Measurements from ENCODE around the gene SMARCA4. TPM values are rescaled to one million over a fixed set of nuclear protein-coding genes. Genes with fewer than 3 reads are reported as not detected.

Gene SMARCA4
- total RNA-seq, 4 donors from 2014 or later: 78.4 to 115 (median 81.7) TPM

DNA sequence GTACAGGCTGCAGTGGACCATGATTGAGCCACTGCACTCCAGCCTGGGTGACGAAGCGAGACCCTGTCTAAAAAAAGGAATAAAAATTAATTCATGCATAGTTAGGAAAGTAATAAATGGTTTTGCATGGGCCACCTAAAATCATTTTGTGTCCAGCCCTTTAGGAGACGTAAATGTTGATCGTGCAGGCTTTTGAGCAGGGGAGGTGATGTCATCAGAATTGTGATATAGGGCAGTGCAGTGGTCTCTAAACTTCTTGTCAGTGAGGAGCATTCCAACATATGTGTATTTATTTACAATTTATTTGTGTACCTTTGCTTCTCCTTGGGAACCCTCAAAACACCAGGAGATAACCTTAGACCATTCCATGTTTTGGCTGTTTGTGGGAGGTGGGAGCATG lies 3.0 kb downstream of the SMARCA4 start:
- no peak overlapping the region for H3K4me3 ChIP-seq (ENCODE audit: low read depth, poor library complexity, severe bottlenecking)
- DNase-seq (ENCODE audit: low spot score in 2 of 2): no peak
- no peak for TF ChIP-seq POLR2A (IDR thresholded peaks at IDR 0.05)
- TF ChIP-seq, protein P1, sequence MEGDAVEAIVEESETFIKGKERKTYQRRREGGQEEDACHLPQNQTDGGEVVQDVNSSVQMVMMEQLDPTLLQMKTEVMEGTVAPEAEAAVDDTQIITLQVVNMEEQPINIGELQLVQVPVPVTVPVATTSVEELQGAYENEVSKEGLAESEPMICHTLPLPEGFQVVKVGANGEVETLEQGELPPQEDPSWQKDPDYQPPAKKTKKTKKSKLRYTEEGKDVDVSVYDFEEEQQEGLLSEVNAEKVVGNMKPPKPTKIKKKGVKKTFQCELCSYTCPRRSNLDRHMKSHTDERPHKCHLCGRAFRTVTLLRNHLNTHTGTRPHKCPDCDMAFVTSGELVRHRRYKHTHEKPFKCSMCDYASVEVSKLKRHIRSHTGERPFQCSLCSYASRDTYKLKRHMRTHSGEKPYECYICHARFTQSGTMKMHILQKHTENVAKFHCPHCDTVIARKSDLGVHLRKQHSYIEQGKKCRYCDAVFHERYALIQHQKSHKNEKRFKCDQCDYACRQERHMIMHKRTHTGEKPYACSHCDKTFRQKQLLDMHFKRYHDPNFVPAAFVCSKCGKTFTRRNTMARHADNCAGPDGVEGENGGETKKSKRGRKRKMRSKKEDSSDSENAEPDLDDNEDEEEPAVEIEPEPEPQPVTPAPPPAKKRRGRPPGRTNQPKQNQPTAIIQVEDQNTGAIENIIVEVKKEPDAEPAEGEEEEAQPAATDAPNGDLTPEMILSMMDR (IDR thresholded peaks at IDR 0.05): no peak
- WGBS, 2 donors: 76 to 85% methylated on average over 4 of the region's 4 CpGs
- intact Hi-C loops (cut with DNase I; ENCODE audit: low total_unique reads): no loop called here

DNA sequence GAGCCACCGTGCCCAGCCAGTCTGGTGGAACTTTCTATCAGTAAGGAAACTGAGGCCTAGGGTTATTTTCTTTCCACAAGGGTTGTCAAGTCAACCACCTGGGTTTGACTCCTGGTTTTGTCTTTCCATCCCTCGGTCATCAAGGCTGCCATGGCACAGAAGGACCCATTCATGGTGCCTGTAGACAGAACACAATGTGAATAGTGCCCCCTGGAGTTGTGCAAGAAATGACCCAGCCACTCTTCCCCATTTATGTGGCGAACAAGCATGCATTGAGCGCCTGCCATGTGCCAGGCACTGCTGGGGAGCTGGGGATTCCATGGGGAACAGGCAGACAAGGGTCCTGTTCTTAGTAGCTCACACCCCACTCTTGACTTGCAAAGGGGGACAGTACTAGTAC lies 4.1 kb downstream of the SMARCA4 start:
- intact Hi-C loops (cut with DNase I; ENCODE audit: low total_unique reads): no loop called here
- no peak for TF ChIP-seq POLR2A (IDR thresholded peaks at IDR 0.05)
- TF ChIP-seq, protein P1 (IDR thresholded peaks at IDR 0.05): no peak
- WGBS, 2 donors: 92 to 98% methylated on average over 4 of the region's 4 CpGs
- H3K4me3 ChIP-seq (ENCODE audit: low read depth, poor library complexity, severe bottlenecking): no peak overlapping the region
- no peak for DNase-seq (ENCODE audit: low spot score in 2 of 2)

DNA sequence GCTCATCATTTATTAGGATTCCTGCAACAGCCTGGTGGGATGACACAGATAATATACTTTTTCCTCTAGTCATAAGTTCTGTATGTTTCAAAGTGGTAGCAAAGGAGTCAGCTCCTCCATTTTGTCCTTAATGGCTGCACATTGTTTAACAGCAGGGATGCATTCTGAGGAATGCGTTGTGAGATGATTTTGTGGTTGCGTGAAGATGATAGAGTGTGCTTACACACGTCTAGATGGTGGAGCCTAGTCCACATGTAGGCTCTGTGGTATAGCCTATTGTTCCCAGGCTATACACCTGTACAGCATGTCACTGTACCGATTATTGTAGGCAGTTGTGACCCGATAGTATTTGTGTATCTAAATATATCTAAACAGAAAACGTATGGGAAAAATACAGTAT lies 4.6 kb downstream of the SMARCA4 start:
- DNase-seq (ENCODE audit: low spot score in 2 of 2): no peak
- H3K4me3 ChIP-seq (ENCODE audit: low read depth, poor library complexity, severe bottlenecking): no peak overlapping the region
- WGBS, 2 donors: 81 to 82% methylated on average over 6 of the region's 6 CpGs
- intact Hi-C loops (cut with DNase I; ENCODE audit: low total_unique reads): no loop called here
- no peak for TF ChIP-seq POLR2A (IDR thresholded peaks at IDR 0.05)
- TF ChIP-seq, protein P1 (IDR thresholded peaks at IDR 0.05): no peak

DNA sequence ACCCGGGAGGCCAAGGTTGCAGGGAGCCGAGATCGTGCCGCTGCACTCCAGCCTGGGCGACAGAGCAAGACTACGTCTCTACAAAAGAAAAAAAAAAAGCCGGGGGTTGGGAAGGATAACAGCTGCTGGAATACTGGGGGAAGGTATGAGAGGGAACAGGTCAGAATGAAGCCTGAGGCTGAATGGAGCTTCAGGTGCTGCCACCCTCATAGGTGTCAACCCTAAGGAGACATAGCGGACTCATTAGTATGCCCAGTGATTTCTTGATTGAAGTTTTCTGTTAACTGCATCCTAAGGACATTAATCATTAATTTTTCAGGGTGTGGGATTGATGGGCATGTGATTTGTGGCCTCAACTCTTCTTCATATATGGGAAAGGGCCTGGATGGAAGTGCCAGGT lies 6.0 kb downstream of the SMARCA4 start:
- TF ChIP-seq, protein P1 (IDR thresholded peaks at IDR 0.05): no peak
- TF ChIP-seq POLR2A (IDR thresholded peaks at IDR 0.05): no peak
- DNase-seq (ENCODE audit: low spot score in 2 of 2): no peak
- intact Hi-C loops (cut with DNase I; ENCODE audit: low total_unique reads): no loop called here
- WGBS, 2 donors: 88 to 89% methylated on average over 8 of the region's 8 CpGs
- H3K4me3 ChIP-seq (ENCODE audit: low read depth, poor library complexity, severe bottlenecking): no peak overlapping the region

DNA sequence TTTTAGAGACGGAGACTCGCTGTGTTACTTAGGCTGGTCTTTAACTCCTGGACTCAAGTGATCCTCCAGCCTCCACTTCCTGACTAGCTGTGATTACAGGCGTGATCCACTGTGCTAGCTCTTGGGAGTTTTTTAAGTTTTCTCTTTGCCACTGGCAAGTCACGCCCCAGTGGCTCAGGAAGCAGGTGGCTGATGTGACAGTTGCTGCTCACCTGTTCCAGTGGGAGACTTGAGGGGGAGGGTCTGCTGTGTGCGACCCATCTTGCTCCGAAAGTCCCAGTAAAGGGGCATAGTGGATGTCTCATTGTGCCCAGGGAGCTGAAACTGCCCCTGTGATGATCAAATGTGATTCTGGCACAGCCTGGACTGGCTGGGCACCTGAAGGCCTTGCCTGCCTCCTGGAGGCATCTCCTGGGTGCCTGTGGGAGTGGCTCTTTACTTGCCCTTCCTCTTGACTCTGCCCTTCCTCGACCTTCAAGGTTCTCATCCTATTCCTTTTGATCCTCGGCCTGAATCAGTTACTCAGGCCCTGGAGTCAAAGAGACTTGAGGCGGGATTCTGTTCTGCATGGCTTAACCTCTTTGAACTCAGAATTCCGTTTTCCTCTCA lies 7.8 kb downstream of the SMARCA4 start:
- intact Hi-C loops (cut with DNase I; ENCODE audit: low total_unique reads): no loop called here
- no peak overlapping the region for H3K4me3 ChIP-seq (ENCODE audit: low read depth, poor library complexity, severe bottlenecking)
- no peak for DNase-seq (ENCODE audit: low spot score in 2 of 2)
- WGBS, 2 donors: 57 to 58% methylated on average over 10 of the region's 10 CpGs
- TF ChIP-seq, protein P1 (IDR thresholded peaks at IDR 0.05): no peak
- TF ChIP-seq POLR2A (IDR thresholded peaks at IDR 0.05): no peak

All from lower leg skin (tissue), 4 donors.